HG03039 (cell line): ENCODE measurements around the gene ZSWIM4.
A peak's percentile ranks its signal among the peaks of the same experiment; 100 is the strongest.

Source experiments
- ATAC-seq: cut with Tn5 transposase; IDR thresholded peaks from one replicate; pipeline ENCODE4 v1.9.1; 2021; ENCODE audit warnings: mild to moderate bottlenecking, moderate library complexity; ENCODE audit not compliant: unreplicated experiment

The ZSWIM4 gene

DNA sequence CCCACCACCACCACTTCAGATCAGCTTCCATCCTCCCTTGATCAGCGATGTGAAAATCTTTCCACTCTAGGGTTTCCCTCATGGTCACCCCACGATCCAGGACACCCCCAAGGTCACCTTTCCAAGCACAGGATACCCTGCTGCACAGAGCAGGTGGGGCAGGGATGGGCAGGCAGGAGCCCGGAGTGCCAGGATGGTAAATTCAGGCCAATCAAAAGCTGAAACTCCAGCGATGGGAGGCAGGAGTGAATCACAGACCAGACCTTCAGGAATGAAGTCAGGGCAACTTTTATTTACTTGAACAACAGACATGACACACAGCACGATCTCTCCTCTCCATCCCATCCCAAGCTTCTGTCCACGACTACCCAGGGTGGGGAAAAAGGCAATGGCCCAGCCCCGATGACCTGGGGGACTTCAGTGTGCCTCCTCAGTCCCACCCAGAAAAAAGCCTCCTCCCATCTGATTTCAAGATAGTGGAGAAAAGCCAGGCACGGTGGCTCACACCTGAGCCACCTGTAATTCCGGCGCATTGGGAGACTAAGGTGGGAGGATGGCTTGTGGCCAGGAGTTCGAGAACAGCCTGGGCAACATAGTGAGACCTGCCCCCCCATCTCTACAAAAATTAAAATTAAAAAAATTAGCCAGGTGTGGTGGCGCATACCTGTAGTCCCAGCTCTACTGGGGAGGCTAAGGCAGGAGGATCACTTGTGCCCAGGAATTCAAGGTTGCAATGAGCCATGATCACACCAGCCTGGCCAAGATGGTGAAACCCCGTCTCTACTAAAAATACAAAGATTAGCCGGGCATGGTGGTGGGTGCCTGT, 39.2 kb downstream of the ZSWIM4 start:
- no peak for ATAC-seq

DNA sequence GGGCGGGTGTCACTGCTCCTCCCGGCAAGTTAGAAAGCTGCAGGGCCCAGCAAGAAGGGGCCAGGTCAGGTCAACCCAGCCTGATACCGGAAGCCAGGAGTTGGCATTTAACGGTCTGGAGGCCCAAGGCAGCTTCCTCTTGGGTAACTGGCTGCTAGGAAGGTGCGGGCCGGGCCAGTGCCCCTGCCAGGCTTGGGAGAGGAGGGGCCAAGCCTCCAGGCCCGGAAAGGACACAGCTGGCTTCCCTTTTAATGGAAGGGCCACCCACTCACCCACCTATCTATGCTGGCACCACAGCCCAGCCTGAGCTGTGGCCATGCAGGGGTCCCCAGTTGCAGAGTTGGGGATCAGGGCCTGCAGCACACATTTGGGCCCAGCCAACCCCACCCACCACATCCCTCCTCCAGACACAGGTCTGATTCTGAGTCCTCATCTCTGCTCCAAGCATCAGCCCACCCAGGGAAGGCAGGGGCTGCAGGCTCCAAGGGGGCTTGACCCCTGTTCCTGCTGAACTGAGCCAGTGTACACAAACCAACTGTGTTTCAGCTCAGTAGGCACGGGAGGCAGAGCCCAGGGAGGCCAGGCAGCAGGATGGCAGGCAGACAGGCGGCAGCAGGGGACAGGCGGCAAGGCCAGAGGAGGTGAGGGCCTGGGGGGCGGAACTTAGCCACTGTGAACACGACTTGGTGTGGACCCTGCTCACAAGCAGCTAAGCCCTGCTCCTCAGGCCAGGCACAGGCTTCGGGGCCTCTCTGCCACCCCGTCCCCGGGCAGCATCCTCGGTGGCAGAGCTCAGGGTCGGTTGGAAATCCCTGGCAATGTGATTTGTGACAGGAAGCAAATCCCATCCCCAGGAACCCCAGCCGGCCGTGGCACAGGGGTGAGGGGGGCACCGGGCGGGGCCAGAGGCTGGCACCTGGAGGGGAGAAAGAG, 40.8 kb downstream of the ZSWIM4 start:
- no peak for ATAC-seq

GRCh38 chr19:13838435-13839129, 43.3 kb downstream of the ZSWIM4 start:
- no peak for ATAC-seq

GRCh38 chr19:13839130-13839937, 44.1 kb downstream of the ZSWIM4 start:
- ATAC-seq = peak; percentile 28

DNA sequence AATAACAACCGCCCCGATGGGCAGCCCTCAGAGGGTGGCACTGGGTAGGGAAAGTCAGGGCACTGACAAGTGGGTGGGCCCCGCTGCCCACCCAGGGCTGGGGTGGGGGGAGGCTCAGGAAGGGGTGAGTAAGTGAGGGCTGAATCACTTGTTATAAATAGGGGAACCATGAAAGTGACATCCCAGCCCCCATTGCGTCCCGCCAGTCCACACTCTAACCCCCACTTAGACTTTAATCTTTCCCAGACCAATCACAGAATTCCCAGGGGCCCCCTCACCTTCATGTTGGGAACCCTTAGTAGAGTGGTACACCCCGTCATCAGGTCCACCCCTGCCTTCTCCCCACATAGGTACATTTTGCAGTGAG, 44.7 kb downstream of the ZSWIM4 start:
- no peak for ATAC-seq

- ATAC-seq = no peak
Observed at GRCh38 chr19:13840305-13841085, 45.3 kb downstream of the ZSWIM4 start.

GRCh38 chr19:13841086-13841961, 46.1 kb downstream of the ZSWIM4 start:
- ATAC-seq = no peak

- no peak for ATAC-seq
Observed at GRCh38 chr19:13841962-13842290, 46.7 kb downstream of the ZSWIM4 start.

GRCh38 chr19:13842291-13843103, 47.3 kb downstream of the ZSWIM4 start:
- no peak for ATAC-seq

- no peak for ATAC-seq
Observed at GRCh38 chr19:13843104-13843921, 48.1 kb downstream of the ZSWIM4 start.

DNA sequence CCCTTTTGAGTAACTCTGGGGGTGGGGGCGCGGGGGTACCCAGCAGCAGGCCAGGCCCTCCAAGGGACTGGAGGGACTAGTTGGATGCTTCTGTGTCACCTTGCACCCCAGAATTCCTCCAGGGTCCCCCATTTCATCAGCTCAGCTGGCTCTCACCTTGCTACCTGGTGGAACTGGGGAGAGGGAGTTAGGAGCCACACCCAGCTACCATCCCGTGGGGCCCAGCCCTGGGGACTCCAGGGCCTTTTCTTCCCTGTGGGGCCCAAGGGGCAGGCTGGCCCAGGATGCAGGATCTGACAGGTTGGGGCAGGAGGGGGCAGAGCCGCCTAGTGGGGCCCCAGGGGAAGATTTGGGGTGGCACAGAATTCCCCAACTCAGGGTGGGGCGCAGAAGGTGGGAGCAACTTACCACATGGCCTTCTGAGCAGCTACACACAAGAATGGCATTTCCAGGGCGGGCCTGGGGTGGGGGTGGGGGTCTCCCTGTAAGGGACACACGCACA, 48.9 kb downstream of the ZSWIM4 start:
- no peak for ATAC-seq

DNA sequence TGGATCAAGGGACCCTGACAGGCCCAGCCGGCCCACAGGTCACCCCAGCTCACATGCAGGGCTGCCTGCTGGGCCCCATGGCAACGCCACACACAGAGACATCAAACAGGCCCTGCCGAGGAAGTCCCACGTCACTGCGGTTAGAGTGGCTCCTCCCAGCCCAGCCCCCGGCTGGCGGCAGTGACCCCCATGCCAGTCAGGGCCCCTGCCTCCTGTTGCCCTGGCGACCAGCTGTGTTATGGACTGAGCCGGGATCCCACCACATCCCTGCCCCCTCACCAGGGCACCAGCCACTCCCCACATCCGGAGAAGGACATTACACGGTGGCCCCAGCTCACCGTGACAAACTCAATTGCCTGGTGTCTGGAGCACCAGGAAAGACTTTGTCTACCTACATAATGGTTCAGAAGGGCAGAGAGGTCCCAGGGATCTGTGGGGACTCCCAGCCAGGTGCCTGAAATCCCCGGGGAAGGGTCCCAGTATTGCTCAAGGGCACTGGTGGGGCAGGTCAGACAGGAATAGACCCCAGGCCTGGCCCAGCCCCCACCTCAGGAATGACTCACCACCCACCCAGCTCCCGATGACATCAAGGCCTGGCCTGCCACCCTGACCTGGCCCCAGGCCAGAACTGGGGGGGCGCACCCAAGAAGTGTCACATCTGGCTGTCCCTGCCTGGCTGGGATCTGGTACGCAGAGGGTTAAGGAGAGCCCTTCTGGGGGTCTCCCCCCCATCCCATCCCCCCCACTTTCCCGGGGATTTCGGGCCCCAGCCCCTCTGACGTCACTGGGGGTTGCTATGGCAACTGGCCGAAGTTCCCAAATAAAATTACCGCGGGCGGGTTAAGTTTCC, 51.5 kb downstream of the ZSWIM4 start:
- ATAC-seq = peak; percentile 36

- ATAC-seq = no peak
Observed at GRCh38 chr19:13847407-13848339, 52.4 kb downstream of the ZSWIM4 start.

- ATAC-seq = no peak
Observed at GRCh38 chr19:13848340-13848677, 53.1 kb downstream of the ZSWIM4 start.
